ENCODE data around the gene MSANTD7.

GRCh38 chr10:14879124-14879927, 41.2 kb downstream of the MSANTD7 start:
- TF ChIP-seq POLR2A (IDR thresholded peaks at IDR 0.05) (no peak), CTCF (IDR thresholded peaks at IDR 0.05) (no peak)
